RWPE2 (cell line): ENCODE measurements around the gene BPIFA1.

Experiments
- ATAC-seq: fragments of 200-7000 bp; cut with Tn5 transposase; 3 replicates; pipeline ENCODE4 v1.9.1; 2021; ENCODE audit warnings: low read depth
- DNase-seq: peaks from one replicate; pipeline ENCODE4 v3.0.0-alpha.2; 2020; ENCODE audit warnings: low spot score
- H3K27ac ChIP-seq: fragments of 450-650 bp; 2 replicates; pipeline ENCODE4 v1.5.1; 2017; ENCODE audit warnings: mild to moderate bottlenecking; ENCODE audit not compliant: poor library complexity, severe bottlenecking
- H3K27me3 ChIP-seq: fragments of 250-450 bp; sonication (Bioruptor Pico); 2 replicates; pipeline ENCODE4 v1.5.1; 2021; ENCODE audit warnings: mild to moderate bottlenecking, moderate library complexity; ENCODE audit not compliant: insufficient read depth, poor library complexity, severe bottlenecking
- H3K36me3 ChIP-seq: fragments of 250-450 bp; sonication (Bioruptor Pico); 2 replicates; pipeline ENCODE4 v1.5.1; 2020; ENCODE audit warnings: low read depth, mild to moderate bottlenecking, moderate library complexity
- H3K4me1 ChIP-seq: fragments of 250-450 bp; sonication (Bioruptor Pico); 2 replicates; pipeline ENCODE4 v1.5.1; 2021; ENCODE audit warnings: mild to moderate bottlenecking, moderate library complexity; ENCODE audit not compliant: insufficient read depth, poor library complexity, severe bottlenecking
- H3K4me3 ChIP-seq: fragments of 250-450 bp; sonication (Bioruptor Pico); 2 replicates; pipeline ENCODE4 v1.5.1; 2021; ENCODE audit warnings: mild to moderate bottlenecking, moderate library complexity; ENCODE audit not compliant: severe bottlenecking
- H3K9me3 ChIP-seq: fragments of 250-450 bp; sonication (Bioruptor Pico); 2 replicates; pipeline ENCODE4 v1.5.1; 2021; ENCODE audit warnings: mild to moderate bottlenecking, moderate library complexity; ENCODE audit not compliant: severe bottlenecking
- TF ChIP-seq, protein P1 (sequence below): fragments of 450-650 bp; IDR thresholded peaks from one replicate; pipeline ENCODE4 v1.5.1; 2017; ENCODE audit warnings: mild to moderate bottlenecking, moderate library complexity; ENCODE audit not compliant: poor library complexity, severe bottlenecking

The BPIFA1 gene

DNA sequence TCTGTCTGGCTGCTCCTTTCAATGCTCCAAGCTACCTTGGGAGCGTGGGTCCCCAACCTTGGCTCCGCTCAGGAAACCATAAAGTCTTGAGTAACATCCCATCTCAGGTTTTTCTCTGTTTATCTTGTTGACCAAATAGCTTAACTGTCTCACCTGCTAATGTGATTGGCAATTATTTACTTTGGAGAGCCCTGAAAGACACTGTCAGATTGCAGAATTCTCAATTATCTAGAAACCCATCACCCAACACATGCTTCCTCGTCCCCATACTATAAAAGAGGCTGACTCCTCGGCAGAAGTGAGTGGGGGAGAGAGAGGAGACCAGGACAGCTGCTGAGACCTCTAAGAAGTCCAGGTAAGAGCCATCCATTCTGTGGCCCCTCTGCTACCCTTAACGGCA is at the start of gene BPIFA1:
BPIFA1 (plus strand) TSS at position 301 of the 400 bp plus-strand sequence. CDS start 1,716 bp downstream, outside the sequence.
- no peak within 1 kb of the TSS for H3K27ac ChIP-seq
- DNase-seq = no peak
- no peak within 1 kb of the TSS for H3K4me3 ChIP-seq
- ATAC-seq = no peak
- TF ChIP-seq, protein P1, sequence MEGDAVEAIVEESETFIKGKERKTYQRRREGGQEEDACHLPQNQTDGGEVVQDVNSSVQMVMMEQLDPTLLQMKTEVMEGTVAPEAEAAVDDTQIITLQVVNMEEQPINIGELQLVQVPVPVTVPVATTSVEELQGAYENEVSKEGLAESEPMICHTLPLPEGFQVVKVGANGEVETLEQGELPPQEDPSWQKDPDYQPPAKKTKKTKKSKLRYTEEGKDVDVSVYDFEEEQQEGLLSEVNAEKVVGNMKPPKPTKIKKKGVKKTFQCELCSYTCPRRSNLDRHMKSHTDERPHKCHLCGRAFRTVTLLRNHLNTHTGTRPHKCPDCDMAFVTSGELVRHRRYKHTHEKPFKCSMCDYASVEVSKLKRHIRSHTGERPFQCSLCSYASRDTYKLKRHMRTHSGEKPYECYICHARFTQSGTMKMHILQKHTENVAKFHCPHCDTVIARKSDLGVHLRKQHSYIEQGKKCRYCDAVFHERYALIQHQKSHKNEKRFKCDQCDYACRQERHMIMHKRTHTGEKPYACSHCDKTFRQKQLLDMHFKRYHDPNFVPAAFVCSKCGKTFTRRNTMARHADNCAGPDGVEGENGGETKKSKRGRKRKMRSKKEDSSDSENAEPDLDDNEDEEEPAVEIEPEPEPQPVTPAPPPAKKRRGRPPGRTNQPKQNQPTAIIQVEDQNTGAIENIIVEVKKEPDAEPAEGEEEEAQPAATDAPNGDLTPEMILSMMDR = no peak
- no peaks in the 10 kb centered on the region for H3K36me3 ChIP-seq
- no peaks in the 10 kb centered on the region for H3K4me1 ChIP-seq
- H3K27me3 ChIP-seq = peaks cover 38% of the 10 kb centered on the region
- no peaks in the 10 kb centered on the region for H3K9me3 ChIP-seq

DNA sequence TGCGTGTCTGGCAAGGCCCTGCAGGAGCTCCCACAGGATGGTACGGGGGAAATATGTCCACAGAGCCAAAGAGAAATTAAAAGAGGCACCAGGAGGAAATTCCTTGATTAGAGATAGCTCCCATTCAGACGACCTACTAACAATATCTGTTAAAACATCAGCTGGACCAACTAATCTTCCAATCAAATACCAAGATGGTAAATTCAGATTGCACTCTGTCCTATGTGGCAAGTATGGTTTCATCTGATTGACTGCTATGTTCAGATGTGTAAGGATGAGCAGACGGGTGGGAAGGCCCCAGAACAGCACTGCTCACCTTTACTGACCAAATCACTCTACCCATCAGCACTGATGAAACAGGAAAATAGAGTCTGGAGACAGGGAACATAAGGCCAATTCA is 48.3 kb upstream of the BPIFA1 start:
- TF ChIP-seq, protein P1 = no peak
- DNase-seq (no peak), ATAC-seq (no peak)
- no peak overlapping the region for H3K27ac ChIP-seq
- H3K4me3 ChIP-seq = no peak overlapping the region
- H3K9me3 ChIP-seq = no peaks in the 10 kb centered on the region
- H3K4me1 ChIP-seq = no peaks in the 10 kb centered on the region
- no peaks in the 10 kb centered on the region for H3K36me3 ChIP-seq
- no peaks in the 10 kb centered on the region for H3K27me3 ChIP-seq

DNA sequence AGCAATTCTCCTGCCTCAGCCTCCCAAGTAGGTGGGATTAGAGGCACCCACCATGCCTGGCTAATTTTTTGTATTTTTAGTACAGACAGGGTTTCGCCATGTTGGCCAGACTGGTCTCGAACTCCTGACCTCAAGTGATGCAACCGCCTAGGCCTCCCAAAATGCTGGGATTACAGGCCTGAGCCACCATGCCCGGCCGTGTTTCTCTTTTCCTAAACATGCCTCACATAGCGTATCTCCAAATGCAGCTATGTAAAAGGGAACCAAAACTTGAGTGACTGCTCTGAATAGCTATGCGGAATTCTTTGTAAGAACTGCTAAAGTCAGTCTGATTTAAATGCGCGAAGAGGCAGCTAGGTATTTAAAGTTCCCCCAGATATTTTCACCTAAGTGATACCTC is 47.4 kb upstream of the BPIFA1 start:
- DNase-seq (peak; percentile 43), ATAC-seq (no peak)
- Histone ChIP-seq H3K4me3 (no peak overlapping the region), H3K27ac (no peak overlapping the region), H3K4me1 (no peaks in the 10 kb centered on the region), H3K36me3 (no peaks in the 10 kb centered on the region), H3K9me3 (no peaks in the 10 kb centered on the region), H3K27me3 (peaks cover 3% of the 10 kb centered on the region)
- TF ChIP-seq, protein P1 = no peak

DNA sequence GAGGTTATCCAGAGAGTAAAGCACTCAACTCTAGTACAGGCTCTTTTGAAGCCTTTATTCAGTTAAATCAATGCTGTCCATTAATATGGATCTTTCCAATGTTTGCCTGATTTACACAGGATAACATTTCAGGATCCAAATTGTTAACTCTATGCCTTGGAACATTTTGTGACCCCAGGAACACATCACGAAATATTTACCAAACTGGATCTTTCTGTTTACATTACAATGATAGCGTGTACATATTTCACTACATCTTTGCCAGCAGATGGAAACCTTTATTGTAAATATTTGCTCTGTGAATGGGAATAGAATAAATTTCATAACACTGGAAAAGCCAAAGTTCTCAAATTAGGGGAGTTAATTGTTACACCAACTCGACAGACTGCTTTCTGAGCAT is 44.3 kb upstream of the BPIFA1 start:
- H3K36me3 ChIP-seq = no peaks in the 10 kb centered on the region
- H3K9me3 ChIP-seq = no peaks in the 10 kb centered on the region
- no peak overlapping the region for H3K27ac ChIP-seq
- no peak for DNase-seq
- no peak overlapping the region for H3K4me3 ChIP-seq
- peaks cover 3% of the 10 kb centered on the region for H3K27me3 ChIP-seq
- TF ChIP-seq, protein P1 = no peak
- H3K4me1 ChIP-seq = no peaks in the 10 kb centered on the region
- no peak for ATAC-seq

DNA sequence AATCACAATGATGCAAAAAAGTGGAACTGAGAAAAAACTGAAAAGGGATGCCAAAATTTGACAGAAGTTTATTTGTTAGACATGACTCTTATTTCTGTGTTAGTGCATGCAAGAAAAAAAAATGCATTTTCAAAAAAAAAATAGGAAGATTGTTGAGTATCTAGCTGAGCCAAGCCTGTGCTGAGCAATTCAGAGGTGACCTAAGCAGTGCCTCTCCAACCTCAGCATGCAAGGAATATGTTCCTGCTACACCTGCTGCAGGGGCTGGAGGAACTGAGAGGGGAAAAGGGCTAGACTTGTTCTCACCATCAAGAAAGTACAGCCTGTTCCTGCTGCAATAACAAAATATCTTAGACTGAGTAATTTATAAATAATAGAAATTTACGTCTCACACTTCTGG is 43.8 kb upstream of the BPIFA1 start:
- Histone ChIP-seq H3K9me3 (no peaks in the 10 kb centered on the region), H3K4me3 (no peak overlapping the region), H3K27ac (no peak overlapping the region), H3K27me3 (peaks cover 3% of the 10 kb centered on the region), H3K4me1 (no peaks in the 10 kb centered on the region), H3K36me3 (no peaks in the 10 kb centered on the region)
- TF ChIP-seq, protein P1 = no peak
- no peak for ATAC-seq
- DNase-seq = no peak
